Liver (tissue), 3 donors: ENCODE data around the gene PDE4D.

ENCODE experiments used
- GABPA ChIP-seq, 2 donors: IDR thresholded peaks in 1 of 2; conservative IDR thresholded peaks in 1 of 2; 2 replicates each; pipeline ENCODE4 v1.6.1; 2016; ENCODE audit warnings: antibody characterized with exemption in 2 of 2, mild to moderate bottlenecking in 1 of 2, moderate library complexity in 1 of 2
- HNF4A ChIP-seq, 2 donors: conservative IDR thresholded peaks; 2 replicates each; pipeline ENCODE4 v1.6.1; 2016; ENCODE audit warnings: antibody characterized with exemption in 2 of 2, mild to moderate bottlenecking in 2 of 2
- TF ChIP-seq, protein P1 (sequence below): fragments of 150-350 bp; IDR thresholded peaks from 2 replicates; pipeline ENCODE4 v1.5.1; 2017; ENCODE audit warnings: improper control_type of control experiment, low read depth, low read length; ENCODE audit not compliant: missing input control
- TF ChIP-seq, protein P2 (sequence below): IDR thresholded peaks from 2 replicates; pipeline ENCODE4 v1.6.1; 2016; ENCODE audit warnings: antibody characterized with exemption
- donor health status: healthy.
- donor health status: healthy.

DNA sequence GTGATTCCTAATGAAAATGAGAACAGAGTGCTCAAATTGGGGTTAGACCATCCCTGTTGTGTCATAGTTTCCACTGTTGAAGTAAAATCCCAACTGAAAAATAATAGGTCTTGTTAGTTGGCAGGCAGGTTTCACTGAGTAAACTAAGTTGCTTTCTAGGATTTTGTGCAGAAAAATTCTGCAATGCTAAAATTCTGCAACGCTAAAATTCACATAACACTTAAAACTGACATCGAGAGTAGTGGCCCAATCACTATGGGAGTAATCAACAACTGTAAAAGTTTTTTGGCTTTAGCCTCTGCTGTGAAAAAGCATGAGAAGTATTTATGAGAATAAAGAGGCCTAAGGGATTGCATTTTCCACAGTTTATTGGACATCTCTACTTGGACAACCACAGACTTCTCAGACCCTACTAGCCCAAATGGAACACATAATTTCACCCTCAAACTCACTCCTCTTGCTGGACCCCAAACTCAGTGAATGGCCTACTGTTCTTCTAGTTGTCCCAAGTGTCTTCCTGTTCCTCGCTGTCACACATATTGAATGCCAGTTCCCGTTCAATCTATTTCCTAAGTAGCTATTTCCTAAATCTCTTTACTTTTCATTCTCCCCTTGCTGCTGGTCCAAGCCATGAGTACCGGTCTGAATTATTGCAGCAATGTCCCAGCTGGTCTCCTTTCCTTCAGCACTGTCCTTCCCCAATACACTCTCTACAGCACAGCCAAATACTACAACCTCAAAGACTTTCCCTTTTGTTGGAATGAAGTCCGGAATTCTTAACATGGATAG lies 355.4 kb downstream of the PDE4D start:
- TF ChIP-seq, protein P1, sequence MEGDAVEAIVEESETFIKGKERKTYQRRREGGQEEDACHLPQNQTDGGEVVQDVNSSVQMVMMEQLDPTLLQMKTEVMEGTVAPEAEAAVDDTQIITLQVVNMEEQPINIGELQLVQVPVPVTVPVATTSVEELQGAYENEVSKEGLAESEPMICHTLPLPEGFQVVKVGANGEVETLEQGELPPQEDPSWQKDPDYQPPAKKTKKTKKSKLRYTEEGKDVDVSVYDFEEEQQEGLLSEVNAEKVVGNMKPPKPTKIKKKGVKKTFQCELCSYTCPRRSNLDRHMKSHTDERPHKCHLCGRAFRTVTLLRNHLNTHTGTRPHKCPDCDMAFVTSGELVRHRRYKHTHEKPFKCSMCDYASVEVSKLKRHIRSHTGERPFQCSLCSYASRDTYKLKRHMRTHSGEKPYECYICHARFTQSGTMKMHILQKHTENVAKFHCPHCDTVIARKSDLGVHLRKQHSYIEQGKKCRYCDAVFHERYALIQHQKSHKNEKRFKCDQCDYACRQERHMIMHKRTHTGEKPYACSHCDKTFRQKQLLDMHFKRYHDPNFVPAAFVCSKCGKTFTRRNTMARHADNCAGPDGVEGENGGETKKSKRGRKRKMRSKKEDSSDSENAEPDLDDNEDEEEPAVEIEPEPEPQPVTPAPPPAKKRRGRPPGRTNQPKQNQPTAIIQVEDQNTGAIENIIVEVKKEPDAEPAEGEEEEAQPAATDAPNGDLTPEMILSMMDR = no peak
- TF ChIP-seq, protein P2, sequence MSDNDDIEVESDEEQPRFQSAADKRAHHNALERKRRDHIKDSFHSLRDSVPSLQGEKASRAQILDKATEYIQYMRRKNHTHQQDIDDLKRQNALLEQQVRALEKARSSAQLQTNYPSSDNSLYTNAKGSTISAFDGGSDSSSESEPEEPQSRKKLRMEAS = no peak
- TF ChIP-seq HNF4A (conservative IDR thresholded peaks at IDR 0.05) (no peak), GABPA (IDR thresholded peaks at IDR 0.05 in 1 of 2, conservative IDR thresholded peaks at IDR 0.05 in 1 of 2) (no peak)
